Activated naive CD8-positive, alpha-beta T cell (primary cell): Measurements from ENCODE around the gene AHCY.

Experiments
- H3K27ac Mint-ChIP-seq: one replicate; pipeline ENCODE4 v1.8.0; 2021; ENCODE audit warnings: mixed read lengths
- H3K27me3 Mint-ChIP-seq: one replicate; pipeline ENCODE4 v1.8.0; 2021; ENCODE audit warnings: mixed read lengths
- H3K36me3 Mint-ChIP-seq: one replicate; pipeline ENCODE4 v1.8.0; 2021; ENCODE audit warnings: mixed read lengths
- H3K4me1 Mint-ChIP-seq: one replicate; pipeline ENCODE4 v1.8.0; 2021; ENCODE audit warnings: low read depth, mixed read lengths
- H3K4me3 Mint-ChIP-seq: one replicate; pipeline ENCODE4 v1.8.0; 2021; ENCODE audit warnings: mild to moderate bottlenecking, mixed read lengths
- H3K9me3 Mint-ChIP-seq: one replicate; pipeline ENCODE4 v1.8.0; 2021; ENCODE audit warnings: low read depth, mixed read lengths

The AHCY gene

DNA sequence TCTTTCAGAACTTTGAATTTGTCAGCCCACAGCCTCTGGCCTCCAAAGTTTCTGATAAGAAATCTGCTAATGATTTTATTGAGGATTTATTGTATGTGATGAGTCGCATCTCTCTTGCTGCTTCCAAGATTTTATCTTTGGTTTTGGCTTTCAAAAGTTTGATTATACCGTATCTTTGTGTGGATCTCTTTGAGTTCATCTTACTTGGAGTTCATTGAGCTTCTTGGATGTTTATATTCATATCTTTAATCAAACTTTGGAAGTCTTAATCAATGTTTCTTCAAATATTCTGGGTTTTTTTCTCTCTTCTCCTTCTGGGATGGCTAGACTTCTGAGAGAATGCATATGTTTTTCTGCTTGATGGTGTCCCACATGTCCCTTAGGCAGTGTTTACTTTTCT lies 65.2 kb downstream of the AHCY start:
- Mint-ChIP-seq H3K4me1 (peaks cover 24% of the 10 kb centered on the region), H3K27me3 (peaks cover 1% of the 10 kb centered on the region), H3K4me3 (no peak overlapping the region), H3K27ac (no peak overlapping the region), H3K9me3 (peaks cover 12% of the 10 kb centered on the region), H3K36me3 (peaks cover 7% of the 10 kb centered on the region)

- Mint-ChIP-seq H3K27me3 (peaks cover 1% of the 10 kb centered on the region), H3K9me3 (peaks cover 12% of the 10 kb centered on the region), H3K27ac (no peak overlapping the region), H3K4me1 (peaks cover 12% of the 10 kb centered on the region), H3K4me3 (no peak overlapping the region), H3K36me3 (peaks cover 9% of the 10 kb centered on the region)
These were observed 67.3 kb downstream of the AHCY start for GRCh38 chr20:34235875-34236274.

DNA sequence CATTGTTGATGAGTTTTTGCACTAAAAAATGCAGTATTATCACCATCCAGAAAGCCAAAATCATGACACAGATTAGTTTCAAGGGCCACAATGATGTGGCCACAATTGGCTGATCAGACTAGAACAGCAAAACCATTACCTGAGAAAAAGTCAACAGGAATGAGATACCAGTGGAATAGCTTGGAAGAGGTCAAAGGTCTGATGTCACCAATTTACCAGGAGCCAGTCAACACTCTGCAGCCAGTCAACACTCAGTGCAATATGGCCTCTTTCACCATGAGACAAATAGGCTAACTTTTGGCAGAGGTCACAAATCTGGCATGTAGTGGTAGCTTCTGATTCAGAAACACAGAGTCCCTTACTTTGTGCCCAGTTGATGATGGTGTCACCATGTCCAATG lies 69.5 kb downstream of the AHCY start:
- Mint-ChIP-seq H3K4me3 (no peak overlapping the region), H3K27ac (no peak overlapping the region), H3K36me3 (peaks cover 9% of the 10 kb centered on the region), H3K4me1 (no peaks in the 10 kb centered on the region), H3K9me3 (peaks cover 12% of the 10 kb centered on the region), H3K27me3 (peaks cover 1% of the 10 kb centered on the region)

DNA sequence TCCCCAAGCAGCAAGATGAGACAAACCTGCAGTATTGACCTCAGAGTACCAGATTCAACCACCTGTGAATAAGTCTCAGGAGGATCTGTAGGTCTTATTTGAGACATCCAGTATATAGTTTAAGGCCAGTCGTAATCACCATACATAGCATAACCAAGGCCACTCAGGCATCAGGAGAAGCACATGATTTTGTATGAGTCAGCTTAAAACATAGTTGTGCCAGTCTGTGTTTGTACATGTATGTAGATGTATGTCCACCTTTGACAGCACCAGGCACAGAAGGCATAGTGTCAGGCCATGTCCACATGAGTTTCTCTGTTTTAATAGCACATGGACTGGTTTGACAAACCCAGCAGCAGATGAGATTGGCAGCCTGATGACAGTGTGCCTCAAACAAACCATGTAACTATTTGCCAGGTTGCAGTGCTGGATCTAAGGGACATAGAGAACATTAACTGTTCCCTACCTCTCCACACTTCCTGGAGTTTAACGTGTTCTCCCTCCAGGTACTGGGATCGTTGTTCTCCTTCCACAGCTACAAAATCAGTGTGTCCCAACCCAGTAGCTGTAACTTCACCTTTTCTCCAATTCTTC lies 70.6 kb downstream of the AHCY start:
- Mint-ChIP-seq H3K27ac (no peak overlapping the region), H3K4me1 (no peaks in the 10 kb centered on the region), H3K9me3 (peaks cover 4% of the 10 kb centered on the region), H3K4me3 (no peak overlapping the region), H3K36me3 (peaks cover 7% of the 10 kb centered on the region), H3K27me3 (peaks cover 1% of the 10 kb centered on the region)

DNA sequence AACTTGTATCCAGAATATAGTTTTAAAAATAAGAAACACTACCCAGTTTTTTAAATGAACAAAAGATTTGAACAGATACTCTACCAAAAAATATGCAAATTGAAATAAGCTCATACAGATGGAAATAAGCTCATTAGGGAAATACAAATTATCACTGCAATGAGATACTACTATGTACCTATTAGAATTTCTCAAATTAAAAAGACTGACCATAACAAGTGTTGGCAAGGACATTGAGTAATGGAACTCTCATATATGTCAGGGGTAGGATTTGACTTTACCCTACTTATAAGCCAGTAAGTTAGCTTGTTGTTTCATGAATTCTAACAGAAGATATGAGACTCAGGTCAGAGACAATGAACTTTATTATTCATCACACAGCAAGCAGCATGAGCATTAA lies 71.5 kb downstream of the AHCY start:
- Mint-ChIP-seq H3K27ac (no peak overlapping the region), H3K4me3 (no peak overlapping the region), H3K27me3 (peaks cover 4% of the 10 kb centered on the region), H3K4me1 (no peaks in the 10 kb centered on the region), H3K36me3 (peaks cover 7% of the 10 kb centered on the region), H3K9me3 (no peaks in the 10 kb centered on the region)
